SW 1271 (cell line): Measurements from ENCODE around the gene DIS3L2.
"Not testable (repeated sequence)": the region's sequence is repeated elsewhere in the genome, so short reads cannot be mapped to it uniquely, and the experiment has no call there.

Experiments
- DNase-seq, 2 experiments: peaks; one replicate each; lab custom pipeline; 2025; lab: John Stamatoyannopoulos, UW

DIS3L2 gene

GRCh38 chr2:232350804-232351685 lies 389.5 kb downstream of the DIS3L2 start:
- no peak for DNase-seq

DNA sequence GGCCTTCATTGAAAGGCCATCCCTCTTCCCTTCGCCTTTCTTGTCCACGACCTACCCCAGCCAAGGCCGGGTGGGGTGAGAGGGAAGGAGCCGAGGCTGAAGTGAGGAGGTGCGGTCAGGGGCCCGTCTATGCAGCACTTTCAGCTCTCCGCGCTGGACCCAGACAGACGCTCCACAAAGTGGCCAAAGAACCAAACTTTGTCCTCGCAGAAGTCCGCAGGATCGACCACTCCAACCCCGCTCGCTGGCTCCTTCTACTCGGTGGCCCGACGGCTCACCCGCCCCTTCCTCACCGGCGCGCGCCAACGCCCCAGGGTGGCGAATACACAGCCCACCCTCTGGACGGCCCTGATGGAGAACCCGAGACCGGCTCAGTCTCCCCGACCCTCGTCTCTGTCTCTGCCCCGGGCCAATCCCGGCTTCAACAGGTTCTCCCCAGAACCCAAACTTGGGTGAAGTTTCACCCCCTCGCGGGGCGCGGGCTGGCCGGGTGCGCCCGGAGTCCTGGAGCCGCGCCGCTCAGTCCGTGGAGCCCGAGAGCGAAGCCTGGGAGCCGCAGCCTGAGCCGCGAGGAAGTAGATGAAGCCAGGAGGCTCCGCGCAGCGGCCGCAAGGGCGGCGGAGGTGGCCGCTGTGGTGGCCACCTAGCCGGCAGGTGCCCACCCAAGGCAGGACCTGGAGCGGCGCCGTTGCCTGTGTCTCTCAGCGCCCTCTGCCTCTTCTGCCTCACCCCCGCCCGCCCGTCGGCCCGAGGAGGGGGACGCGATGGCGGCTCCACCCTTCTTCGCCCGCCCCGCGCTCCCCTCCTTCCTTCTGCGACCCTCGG lies 390.4 kb downstream of the DIS3L2 start:
- no peak for DNase-seq

DNA sequence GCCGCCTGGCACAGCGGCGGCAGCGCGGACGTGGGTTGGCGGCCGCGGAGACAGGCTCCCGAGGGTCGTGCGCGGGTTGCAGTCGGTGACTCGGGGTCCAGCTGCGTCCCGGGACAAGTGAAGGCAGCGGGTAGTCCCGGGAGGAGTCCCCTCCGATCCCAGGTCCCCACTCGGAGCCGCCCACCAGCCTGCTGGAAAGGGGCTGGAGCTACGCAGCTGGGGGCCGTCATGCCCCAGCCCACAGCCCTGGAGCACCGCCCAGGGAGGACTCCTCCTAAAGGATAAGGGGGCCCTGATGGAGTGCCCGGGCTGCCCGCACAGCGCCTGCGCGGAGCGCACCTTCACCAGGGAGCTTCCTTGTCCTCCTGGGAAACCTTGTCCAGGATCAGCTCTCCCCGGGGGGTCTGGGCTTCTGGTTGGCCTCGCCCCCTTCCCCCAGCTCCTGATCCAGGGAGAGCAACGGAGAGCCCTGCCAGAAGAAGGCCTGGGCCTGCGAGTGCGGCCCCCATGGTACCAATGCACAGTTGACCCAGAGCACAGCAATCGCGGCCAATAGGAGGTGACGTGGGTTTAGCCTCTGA lies 391.1 kb downstream of the DIS3L2 start:
- no peak for DNase-seq

DNA sequence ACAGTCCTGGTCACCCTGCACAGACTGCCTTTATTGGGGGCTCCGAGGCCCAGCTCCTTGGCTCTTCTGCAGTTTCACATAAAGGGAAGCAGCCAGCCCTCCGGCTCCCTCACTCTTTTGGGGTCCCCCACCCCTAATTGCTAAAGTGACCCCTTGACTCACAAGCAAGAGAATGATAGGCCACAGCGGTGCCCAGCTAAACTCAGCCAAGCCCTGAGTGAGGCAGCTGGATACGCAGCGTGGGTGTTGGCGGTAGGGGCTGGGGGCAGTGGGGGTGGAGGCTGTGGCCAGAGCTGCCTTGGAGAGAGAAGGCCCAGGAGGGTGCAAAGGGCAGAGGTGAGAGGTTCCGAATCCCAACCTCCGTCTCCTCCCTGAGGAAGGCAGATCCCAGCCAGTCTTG lies 391.6 kb downstream of the DIS3L2 start:
- no peak for DNase-seq

- DNase-seq = no peak
These were observed 392.1 kb downstream of the DIS3L2 start for GRCh38 chr2:232353660-232354059.

- no peak for DNase-seq
These were observed 392.6 kb downstream of the DIS3L2 start for GRCh38 chr2:232354069-232354468.

- DNase-seq = no peak
These were observed 400.1 kb downstream of the DIS3L2 start for GRCh38 chr2:232361646-232362045.

DNA sequence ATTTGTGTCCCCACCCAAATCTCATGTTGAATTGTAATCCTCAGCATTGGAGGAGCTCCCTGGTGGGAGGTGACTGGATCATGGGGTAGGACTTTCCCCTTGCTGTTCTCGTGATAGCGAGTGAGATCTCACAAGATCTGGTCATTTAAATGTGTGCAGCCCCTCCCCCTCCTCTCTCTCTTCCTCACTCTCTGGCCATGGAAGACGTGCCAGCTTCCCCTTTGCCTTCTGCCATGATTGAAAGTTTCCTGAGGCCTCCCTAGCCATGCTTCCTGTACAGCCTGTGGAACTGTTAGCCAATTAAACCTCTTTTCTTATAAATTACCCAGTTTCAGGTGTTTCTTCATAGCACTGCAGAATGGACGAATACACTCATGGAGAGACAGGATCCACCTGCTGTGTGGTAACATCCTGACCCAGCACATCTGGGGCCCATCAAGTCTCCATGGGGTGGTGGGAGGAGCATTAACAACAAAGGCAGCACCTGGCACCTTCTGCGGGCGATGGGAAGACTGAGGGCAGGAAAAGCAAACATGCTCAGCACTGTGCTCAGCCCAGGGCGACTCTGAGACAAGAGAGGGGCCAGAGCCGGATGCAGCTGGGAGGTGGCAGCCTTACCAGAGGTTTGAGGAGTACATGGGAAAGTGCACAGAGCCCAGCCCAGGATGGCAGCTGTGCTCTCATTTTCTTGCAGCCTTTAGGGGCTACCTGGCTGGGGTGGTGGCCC lies 400.8 kb downstream of the DIS3L2 start:
- DNase-seq = no peak

- DNase-seq = not testable (repeated sequence)
These were observed 401.7 kb downstream of the DIS3L2 start for GRCh38 chr2:232363064-232363783.

DNA sequence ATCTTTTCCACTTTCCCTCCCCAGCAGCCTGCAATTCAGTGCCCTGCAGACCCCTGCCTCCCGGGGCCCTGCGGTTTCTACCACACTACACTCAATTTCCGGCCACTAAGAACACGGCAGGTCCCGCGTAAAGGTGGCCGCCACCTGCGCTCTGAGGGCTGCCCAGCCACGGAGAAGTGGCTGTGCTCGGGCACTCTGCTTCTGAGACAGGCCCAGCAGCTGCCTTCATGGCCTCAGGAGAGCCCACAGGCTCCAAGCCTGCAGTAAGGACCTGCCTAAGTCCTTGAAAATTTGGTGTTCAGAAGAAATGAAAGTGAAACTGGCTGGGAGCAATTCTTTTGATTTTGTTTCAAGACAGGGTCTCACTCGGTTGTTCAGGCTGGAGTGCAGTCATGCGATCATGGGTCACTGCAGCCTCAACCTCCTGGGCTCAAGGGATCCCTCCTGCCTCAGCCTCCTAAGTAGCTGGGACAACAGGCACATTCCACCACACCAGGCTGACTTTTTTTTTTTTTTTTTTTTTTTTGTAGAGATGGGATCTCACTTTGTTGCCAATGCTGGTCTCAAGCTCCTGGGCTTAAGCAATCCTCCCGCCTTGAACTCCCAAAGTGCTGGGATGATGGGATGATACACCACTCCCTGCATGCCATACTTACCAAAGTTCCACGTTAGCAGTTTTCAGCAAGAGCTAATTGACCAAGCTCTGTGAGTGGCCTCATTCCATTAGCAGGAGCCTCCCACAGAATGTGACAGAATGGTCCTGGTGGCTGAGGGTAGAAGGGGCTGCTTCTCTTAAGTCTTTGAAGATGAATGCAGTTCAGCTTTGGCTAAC lies 402.5 kb downstream of the DIS3L2 start:
- DNase-seq = no peak

GRCh38 chr2:232364806-232365594 lies 403.5 kb downstream of the DIS3L2 start:
- not testable (repeated sequence) for DNase-seq

- DNase-seq = peak; percentile 10 to 17
These were observed 404.3 kb downstream of the DIS3L2 start for GRCh38 chr2:232365621-232366321.

DNA sequence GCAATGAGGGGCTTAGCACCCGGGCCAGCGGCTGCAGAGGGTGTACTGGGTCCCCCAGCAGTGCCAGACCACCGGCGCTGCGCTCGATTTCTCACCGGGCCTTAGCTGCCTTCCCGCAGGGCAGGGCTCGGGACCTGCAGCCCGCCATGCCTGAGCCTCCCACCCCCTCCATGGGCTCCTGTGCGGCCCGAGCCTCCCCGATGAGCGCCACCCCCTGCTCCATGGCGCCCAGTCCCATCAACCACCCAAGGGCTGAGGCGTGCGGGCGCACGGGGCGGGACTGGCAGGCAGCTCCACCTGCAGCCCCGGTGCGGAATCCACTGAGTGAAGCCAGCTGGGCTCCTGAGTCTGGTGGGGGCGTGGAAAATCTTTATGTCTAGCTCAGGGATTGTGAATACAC lies 404.9 kb downstream of the DIS3L2 start:
- DNase-seq = not testable (repeated sequence)

DNA sequence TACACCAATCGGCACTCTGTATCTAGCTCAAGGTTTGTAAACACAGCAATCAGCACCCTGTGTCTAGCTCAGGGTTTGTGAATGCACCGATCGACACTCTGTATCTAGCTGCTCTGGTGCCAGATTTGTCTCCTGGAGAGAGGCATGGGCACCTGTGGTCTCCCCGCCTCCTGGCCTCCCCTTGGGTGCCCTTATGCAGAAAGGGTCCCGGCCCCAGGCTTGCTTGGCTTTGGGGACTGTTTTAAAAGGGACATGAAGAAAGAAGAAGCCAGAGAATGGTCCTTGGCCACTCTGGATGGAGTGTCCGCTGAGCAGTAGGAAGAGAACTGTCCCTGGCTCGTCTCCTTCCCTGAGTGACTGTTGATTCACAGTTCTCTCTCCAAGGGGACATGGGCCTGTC lies 405.5 kb downstream of the DIS3L2 start:
- no peak for DNase-seq

DNA sequence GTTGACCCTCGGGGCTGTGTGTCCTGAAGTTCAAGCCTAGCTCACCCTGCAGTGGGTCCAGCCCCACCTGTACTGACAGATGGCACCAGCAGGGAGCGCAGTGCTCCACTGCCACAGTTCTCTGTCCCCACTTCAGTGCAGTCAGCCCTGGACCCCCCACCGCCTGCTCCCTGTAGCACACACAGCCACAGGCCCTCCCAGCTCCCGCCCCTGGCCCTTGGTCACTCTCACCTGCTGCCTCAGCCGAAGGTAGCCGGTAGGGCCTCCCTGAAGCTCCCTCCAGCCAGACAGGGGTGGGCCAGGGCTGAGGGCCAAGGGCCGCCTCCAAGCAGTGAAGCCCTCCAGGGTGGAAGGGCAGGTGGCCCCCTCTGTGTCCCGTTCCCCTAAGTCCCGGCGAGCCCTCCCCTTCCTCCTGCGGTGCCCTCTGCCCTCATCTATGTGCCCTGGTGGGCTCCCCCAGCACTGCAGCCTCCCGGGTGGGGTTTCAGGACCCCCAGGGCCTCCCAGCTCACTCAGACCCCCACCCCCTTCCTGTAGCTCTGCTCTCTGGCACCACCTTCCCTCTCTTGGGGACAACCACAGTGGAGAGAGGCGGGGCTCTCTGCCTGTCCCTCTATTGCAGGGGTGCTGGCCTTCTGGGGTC lies 406.2 kb downstream of the DIS3L2 start:
- DNase-seq = no peak

GRCh38 chr2:232368311-232368731 lies 406.8 kb downstream of the DIS3L2 start:
- DNase-seq = no peak

DNA sequence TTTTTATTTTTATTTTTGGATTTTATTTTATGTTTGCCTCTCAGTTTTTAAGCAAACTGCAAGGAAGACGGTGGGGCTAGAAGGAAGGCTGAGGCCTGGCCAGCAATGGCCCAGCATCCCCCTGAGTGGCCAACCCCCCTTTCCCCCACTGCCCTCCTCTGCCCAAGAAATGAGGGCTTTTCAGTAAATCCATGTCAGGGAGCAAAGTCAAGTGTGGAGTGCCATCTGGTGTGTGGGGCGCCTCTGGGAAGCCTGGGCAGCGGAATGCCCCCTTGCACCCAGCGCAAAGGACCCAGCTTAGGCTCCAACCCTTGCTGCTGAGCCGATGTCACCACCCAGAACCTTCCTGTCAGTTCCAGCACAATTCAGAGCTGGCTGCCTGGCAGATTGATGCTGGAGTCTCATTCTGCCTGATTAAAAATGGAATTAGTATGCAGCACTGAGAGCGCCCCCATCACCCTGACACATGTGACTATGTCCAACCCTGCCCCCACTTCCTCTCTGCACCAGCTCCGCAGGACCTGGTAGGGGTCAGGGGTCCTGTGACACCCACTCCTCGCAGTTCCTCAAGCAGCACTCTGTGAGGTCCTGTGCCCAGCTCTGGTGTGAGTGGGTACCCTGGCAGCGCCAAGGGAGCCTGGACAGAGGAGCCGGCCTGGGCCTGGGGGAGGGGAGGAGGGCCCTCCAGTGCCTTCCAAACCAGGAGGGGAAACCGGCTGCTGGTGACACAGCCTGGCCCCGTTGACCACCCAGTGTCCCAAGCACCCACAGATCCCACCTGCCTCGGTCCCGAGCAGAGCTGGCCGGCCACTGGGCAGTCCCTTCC lies 407.8 kb downstream of the DIS3L2 start:
- no peak for DNase-seq
